GM21447 (cell line): ENCODE data around the gene AUTS2.
A peak's percentile ranks its signal among the peaks of the same experiment; 100 is the strongest.

ENCODE experiments used
- ATAC-seq: cut with Tn5 transposase; IDR thresholded peaks from one replicate; pipeline ENCODE4 v1.9.1; 2021; ENCODE audit not compliant: unreplicated experiment

Gene AUTS2

GRCh38 chr7:69654849-69655707 is 56.8 kb downstream of the AUTS2 start:
- ATAC-seq, result no peak

DNA sequence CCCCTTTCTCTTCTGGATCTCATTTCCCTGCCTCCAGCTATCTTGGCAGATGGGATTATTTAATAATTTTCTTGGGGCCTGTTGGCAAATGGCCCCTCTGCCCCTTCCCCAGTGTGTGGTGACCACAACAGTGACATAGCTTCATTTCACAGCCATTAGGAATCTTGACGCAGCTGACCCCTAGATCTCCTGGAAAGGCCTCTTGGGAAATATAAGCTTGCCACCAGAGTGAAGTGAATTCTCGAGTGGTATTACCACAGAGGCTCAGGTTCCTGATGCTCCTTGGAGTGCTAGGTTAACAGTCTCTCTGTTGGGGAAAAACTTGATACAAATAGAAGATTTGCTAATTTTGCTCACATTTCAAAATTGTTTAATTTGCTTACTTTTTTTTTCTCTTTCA is 57.8 kb downstream of the AUTS2 start:
- no peak for ATAC-seq

DNA sequence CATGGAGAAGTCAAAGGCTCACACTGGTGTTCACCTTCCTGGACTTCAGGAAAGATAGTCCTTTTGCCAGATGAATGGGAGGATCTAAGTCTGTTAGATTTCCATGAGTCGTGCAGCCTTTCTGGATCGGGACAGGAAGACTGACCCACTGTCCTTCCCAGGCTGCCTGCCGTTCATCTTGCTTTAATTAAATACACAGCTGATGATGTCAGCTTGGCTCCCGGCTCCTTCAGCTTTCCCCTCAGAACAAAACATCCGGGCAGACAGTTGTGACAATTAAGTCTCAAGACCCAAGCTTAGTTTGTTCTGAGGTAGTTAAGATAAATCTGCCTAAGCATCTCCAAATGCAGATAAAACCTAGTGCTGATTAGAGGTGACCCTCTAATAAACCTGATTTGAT is 58.6 kb downstream of the AUTS2 start:
- ATAC-seq, result no peak

DNA sequence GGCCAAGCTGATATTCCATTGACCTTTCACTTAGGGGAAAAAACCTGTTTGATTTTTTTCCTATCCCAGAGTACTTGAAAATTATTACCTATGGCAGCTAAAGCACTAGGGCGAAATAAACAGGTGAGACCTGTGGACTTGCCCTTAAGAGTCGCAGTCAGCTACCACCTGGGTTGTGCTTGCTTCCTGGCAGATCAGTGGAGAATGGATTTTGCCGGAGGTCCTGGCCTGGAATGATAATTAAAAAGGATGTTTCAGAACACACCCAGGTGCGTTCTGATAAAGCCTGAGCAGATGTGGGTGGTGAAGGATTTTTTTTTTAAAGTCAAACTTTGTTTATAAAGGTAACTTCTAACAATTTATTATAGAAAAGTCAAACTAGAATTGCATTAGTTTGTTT is 59.1 kb downstream of the AUTS2 start:
- no peak for ATAC-seq

DNA sequence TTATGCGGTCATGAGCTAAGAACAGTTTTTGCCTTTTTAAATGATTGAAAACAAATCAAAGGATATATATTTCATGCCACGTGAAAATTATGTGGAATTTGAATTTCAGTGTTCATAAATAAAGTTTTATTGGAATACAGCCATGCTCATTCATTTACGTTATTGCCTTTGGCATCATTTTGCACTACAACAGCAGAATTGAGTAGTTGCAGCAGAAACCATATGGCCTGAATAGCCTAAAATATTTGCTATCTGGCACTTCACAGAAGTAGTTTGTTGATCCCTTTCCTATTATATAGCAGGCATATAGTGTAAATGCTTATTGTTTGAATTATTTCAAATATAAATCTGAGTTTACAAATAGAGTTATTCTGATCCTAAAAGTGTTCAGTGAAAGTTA is 59.7 kb downstream of the AUTS2 start:
- no peak for ATAC-seq

DNA sequence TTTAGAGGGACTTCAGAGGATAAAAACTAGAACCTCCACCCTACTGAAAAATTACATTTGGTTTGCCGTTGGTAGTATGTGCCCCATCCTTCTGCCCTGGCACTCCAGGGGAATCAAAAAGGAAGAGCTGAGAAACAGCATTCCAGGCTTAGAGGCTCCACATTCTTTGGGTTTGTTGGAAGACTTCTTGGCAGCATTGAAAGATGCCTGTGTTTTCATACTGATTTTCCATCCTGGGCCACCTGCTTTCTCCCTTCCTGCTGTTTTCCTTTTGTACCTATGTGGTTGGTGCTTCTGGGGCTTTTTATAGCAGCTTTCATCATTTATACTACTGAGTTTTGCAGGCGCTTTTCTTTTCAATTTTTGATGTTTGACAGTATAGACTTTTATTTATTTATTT is 61.7 kb downstream of the AUTS2 start:
- no peak for ATAC-seq

DNA sequence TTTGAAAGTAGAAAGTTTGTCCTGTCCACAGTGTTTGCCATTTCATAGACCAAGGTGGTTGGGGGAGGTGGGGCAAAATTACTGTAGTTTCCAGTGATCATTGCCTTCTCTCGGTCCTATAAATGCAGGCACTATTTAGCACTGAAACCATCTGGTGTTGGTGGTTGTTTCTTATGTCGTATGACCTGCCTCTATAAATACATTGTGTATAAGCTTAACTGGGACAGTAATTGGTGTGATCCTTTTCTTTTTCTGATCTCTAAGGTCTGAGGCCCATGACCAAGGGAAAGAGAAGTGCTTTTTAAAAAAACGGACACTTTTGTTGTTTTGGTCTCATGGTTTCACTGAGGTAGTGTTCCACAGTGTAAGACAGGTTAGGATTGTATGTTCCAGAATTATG is 63.1 kb downstream of the AUTS2 start:
- no peak for ATAC-seq

- ATAC-seq, result no peak
Measured at GRCh38 chr7:69663911-69664832, 65.9 kb downstream of the AUTS2 start.

DNA sequence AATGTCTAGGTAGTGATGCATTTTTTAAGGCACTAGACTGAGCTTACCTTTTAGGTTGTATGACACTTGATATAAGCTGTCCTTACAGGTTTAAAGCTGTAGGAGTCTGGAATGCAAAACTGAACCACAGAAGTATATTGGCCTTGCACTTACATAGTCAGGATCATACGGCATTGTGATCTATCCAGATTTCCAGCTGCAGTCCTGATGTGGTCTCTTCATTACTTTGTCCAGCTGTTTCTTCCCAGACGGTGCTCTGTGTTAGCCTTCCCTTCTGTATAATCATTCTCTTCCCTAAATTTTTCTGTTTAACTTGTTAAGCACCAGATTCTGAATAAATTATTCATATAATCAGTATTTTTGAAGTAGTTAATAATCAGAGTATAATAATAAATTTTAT is 67.1 kb downstream of the AUTS2 start:
- ATAC-seq, result no peak

DNA sequence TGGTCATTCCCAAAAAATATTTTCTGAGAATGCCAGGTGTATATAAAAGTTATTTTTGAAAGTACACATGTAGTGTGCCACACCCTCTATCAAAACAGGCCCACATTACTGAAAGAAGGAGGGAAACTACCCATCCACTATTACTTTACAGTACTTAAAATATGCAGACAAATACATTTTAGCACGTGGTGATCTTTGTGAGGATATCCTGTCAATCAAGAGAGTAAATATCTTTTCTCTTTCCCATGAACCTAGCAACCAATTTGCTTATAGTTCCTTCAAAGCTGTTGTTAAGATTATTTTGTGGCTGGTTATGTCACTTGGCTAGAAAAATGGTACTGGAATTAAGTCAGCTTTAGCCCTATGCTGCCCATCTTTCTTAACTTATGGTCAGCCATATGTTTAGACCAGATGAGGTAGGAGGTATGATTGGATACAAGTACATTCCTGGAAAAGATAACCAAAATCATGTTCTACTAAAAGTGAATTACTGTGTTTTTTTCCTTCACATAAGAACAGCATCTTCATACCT is 70.1 kb downstream of the AUTS2 start:
- ATAC-seq, result no peak

DNA sequence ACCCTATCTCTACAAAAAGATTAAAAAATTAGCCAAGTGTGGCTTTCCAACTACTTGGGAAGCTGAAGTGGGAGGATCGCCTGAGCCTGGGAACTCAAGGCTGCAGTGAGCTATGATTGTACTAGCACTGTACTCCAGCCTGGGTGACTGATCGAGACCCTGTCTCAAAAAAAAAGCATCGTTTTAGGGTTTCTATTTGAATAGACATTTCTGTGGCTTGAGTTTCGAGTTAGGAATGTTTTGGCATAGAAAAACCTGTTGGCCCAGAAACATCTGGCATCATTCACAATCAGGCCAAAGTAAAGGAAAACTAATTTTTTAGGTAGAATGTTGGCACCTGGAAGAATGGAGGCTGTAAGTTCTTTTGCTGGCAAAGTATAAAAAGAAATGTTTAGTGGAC is 72.4 kb downstream of the AUTS2 start:
- ATAC-seq, result no peak

DNA sequence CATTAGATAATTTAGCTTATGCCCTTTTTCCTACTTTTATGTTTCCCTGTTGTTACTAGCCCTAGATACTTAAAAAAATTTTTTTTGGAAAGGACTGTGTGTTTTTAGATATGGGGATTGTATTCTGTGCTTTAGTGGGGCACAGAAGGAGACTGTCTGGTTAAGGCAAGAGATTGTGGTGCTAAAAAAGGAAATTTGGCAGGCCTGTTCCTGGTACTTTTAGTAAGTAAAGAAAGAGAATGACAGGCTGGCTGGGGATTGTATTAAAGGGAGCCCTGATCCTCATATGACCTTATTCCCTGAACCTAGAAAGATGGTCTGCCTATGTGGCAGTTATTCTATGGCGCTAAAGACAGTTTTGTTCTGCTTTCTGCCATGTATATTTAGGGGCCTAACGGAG is 74.8 kb downstream of the AUTS2 start:
- no peak for ATAC-seq

- ATAC-seq, result peak; percentile 80
Measured at GRCh38 chr7:69674701-69675182, 76.5 kb downstream of the AUTS2 start.

DNA sequence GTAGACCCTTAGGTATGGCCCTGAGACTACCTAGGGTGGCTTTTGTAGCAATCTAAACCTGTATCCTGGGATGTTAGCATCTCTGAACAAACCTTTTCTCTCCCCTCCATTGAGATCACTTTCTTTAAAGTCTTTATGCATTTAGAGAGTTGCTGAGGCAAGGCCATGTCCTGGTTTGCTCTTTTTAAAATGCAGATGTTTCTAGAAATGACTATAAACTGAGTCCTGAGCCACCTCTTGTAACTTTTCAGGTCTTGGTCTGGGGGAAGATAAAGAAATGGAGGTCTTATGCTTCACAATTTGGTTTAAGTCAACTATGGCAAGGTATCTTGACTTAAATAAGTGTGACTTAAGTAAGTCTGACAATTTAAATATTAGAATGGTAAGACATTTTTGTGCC is 78.0 kb downstream of the AUTS2 start:
- no peak for ATAC-seq

DNA sequence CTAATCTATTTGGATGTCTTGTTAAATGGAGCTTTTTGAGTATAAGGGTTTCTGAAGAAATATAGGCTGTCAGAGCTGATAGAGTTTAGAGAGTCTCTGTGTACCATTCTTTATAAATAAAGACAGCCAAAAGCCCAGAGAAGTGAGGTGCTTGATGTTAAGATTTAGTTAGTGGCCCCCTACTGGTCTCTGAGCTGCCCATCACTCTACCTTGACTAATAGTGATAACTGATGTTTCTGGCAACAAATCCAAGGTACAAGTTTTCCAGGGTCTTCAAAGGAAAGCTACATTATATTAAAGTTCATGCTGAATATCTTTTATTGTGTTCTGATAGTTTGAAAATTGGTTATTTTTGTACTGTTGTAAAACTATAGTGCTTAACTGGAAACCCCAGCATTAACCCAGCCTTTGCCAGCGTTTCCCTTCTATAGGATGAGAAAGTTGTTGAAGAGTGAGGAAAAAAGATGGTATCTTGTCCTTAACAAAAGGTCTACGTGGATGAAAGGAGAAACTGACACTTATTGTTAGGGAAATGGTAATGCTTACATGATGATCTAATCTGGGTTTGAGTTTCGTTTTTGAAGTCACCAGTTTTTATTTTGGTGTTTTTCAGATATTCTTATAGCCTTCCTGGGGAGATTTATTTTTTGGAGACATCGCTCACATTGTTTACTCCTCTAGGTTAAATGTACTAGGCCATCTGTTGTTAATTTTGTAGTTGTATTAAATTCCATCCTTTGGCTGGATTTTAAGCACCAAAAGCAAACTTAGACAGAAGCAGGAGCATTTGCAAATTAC is 79.0 kb downstream of the AUTS2 start:
- no peak for ATAC-seq

GRCh38 chr7:69677881-69678493 is 79.7 kb downstream of the AUTS2 start:
- no peak for ATAC-seq

GRCh38 chr7:69678494-69679187 is 80.4 kb downstream of the AUTS2 start:
- ATAC-seq, result no peak

- ATAC-seq, result no peak
Measured at GRCh38 chr7:69681181-69681580, 82.9 kb downstream of the AUTS2 start.

DNA sequence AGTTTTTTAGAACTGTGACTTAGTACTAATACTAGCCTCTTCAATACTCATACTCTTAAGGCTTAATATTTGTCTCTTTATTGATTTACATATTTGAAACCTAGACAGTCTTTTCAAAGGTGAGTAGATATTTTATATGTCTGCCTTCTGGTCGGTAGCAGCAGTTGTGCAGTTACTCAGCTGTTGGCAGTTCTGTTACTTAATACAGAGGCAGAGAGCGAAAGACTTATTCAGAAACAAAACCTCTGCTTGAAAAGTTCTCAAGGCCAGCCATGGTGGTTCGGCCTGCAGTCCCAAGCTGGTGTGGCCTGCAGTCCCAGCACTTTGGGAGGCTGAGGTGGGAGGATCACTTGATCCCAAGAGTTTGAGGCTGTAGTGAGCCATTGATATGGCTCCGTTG is 84.2 kb downstream of the AUTS2 start:
- ATAC-seq, result no peak

- ATAC-seq, result no peak
Measured at GRCh38 chr7:69683002-69683401, 84.7 kb downstream of the AUTS2 start.
